ENCODE results near the gene PRAMEF9.
A peak's percentile ranks its signal among the peaks of the same experiment; 100 is the strongest.
"Not testable (repeated sequence)": the region's sequence is repeated elsewhere in the genome, so short reads cannot be mapped to it uniquely, and the experiment has no call there.

Gene PRAMEF9

DNA sequence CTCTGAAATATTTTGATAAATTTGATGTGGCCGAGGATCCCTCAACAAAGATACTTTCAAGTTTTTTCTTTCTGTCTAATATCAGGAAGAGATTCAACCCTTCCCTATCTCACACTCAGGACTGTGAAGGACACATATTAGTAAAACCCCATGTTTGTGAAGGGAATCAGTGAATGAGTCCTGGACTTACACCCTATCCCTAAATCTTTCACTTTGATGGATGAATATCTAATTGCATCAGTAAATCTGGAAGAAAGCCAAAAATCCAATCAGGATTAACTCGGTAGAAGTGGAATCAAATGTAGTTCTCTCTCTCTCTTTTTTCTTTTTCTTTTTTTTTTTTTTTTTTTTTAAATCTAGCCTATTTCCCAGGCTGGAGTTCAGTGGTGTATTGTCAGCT lies at the start of gene PRAMEF9:
PRAMEF9 (plus strand) TSS at position 301 of the 400 bp plus-strand sequence. CDS start 3,433 bp downstream, outside the sequence.
- DNase-seq (ENCODE audit: low spot score), result not testable (repeated sequence)

DNA sequence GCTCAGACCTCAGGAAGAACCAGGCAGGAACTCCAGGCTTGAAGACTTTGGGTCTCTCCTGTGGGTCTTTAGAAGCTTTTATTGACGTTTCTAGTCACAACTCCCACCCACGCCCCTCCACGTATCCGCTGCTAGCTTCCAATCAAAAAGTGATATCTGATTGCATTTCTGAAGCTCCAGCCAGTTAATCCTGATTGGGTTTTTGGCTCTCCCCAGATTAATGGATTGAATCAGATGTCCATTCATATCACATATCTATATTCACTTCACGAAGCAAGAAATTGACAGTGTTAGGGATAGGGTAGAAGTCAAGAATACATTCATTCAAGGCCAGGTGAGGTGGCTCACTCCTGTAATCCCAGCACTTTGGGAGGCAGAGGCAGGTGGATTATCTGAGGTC lies 15.7 kb upstream of the PRAMEF9 start, which contains the start of gene PRAMEF26:
PRAMEF26 (minus strand) TSS at position 101 of the 400 bp plus-strand sequence. CDS start 2,914 bp downstream, outside the sequence.
- DNase-seq (ENCODE audit: low spot score), result not testable (repeated sequence)

DNA sequence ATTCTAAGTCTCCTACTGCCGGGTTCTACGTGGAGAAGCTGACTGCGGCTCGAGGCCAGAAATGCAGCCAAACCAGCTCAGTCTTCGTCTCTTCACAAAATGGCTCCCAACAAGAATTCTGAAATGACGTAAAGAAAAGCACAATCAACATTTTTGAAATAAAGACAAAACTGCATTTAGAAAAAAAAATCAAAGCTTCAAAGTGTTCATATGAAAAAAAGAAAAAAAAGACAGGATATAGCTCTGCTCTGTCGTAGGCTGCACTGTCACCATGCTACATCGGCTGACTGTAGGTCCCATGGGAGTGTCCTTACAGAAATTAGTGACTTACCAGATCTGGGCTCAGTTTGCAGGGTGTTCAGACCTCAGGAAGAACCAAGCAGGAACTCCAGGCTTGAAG lies 6.1 kb upstream of the PRAMEF9 start, which contains the start of gene HNRNPCL4:
HNRNPCL4 (minus strand) TSS at position 101 of the 400 bp plus-strand sequence. CDS start 164 bp downstream, outside the sequence.
- DNase-seq (ENCODE audit: low spot score), result not testable (repeated sequence)

DNA sequence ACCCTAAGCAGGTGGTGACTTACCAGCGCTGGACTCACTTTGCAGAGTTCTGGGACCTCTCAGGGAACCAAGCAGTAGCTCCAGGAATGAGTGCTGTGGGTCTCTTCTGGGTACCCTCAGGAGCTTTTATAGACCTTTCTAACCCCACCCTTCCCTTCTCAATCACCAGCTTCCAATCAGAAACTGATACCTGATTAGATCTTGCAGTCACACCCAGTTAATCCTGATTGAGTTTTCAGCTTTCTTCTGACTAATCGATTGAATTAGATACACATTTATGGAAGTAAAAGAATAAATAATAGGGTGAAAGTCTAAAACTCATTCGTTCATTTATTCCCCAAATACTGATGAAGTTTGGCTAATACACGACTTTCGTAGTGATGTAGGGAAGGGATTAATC lies 29.7 kb downstream of the PRAMEF9 start, which contains the start of gene PRAMEF13:
PRAMEF13 (minus strand) TSS at position 101 of the 400 bp plus-strand sequence. CDS start 1,820 bp downstream, outside the sequence.
- not testable (repeated sequence) for DNase-seq (ENCODE audit: low spot score)

DNA sequence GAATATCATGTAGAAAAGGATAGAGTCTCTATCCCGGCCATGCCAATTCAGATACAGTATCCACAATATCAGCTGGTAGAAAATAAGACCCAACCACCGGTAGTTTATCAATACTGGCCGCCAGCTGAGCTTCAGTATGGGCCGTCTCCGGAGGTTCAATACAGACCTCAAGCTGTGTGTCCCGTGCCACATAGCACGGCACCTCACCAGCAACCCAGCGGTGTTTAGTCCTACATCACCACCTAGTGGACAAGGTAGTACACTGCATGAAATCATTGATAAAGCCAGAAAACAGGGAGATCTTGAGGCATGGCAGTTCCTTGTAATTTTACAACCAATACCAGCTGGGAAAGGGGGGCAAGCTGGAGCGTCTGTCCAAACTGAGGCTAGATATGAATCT lies 37.1 kb downstream of the PRAMEF9 start:
- not testable (repeated sequence) for DNase-seq (ENCODE audit: low spot score)

DNA sequence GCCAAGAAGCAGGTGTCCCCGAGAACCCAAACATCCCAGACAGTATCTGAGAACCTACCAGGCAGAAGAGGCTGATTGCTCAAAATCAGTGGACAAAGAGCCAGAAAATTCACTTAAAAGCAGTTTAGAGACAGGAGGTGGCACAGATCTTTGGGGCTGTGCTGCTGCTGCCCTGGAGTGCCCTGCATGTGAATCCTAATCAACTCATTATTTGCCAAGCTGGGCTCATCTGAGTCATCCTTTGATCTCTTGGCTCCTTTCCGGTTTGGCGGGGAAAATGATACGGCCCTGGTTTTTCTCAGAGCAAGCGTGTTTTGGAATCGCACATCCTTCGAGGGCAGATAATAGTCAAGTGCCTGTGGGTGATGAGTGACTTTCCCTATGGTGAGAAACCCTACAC lies 45.0 kb downstream of the PRAMEF9 start:
- DNase-seq (ENCODE audit: low spot score), result not testable (repeated sequence)

DNA sequence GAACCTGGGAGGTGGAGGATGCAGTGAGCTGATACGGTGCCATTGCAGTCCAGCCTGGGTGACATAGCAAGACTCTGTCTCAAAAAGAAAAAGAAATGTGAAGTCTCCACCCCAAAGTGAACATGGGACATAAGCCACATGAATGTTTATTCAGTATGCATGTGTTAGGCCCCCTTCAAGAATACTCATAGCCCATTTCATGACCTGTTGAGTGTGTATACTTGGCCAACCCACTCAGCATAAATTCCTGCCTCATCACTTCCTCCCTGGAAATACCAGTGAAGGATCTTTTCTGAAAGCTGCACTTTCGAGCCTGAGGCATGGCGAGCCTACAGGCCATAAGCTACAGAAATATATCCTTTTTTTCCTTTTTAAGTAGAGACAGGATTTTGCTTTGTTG lies 47.6 kb downstream of the PRAMEF9 start:
- not testable (repeated sequence) for DNase-seq (ENCODE audit: low spot score)

DNA sequence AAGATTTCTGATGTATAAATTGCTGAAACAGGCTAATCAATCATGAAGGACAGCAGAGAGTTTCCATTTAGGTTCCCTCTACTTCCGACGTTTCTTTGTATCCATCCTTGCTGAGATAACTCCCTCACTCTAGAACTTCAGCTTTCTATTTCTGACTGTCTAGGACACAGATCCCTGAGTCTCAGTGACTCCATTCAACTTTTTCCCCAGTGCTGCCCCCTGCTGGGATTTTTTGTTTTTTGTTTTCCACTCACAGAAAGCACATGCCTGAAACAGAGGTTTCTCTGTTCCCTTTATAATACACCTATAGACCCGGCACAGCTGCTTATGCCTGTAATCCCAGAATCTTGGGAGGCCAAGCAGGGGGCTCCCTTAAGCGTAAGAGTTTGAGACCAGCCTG lies 51.1 kb downstream of the PRAMEF9 start:
- DNase-seq (ENCODE audit: low spot score), result not testable (repeated sequence)

DNA sequence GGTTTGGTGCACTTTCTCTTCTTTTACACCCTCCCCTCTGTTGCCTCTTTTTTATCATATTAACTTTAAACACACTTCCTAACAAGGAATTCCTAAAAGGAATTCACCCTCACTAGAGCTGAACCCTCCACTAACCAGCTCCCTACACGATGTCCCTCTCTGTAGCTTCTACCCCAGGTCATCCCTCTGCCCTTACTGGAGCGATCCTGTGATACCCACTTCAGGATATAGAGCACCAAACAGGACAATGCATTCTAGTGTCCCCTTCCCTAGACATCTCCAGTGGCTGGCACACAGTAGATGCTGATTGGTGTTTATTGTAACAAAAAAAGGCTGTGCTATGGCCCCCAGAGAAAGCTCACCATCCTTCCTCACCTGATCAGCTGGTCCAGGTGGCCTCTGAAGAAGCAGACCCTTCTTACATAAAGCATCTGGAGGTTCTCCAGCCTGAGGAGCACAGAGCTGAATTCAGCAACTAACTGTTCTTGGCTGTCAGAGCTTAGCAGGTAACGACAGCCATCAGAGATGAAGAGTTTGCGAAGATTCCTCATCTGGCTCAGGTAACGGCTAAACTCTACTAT lies 52.9 kb downstream of the PRAMEF9 start:
- no peak for DNase-seq (ENCODE audit: low spot score)

DNA sequence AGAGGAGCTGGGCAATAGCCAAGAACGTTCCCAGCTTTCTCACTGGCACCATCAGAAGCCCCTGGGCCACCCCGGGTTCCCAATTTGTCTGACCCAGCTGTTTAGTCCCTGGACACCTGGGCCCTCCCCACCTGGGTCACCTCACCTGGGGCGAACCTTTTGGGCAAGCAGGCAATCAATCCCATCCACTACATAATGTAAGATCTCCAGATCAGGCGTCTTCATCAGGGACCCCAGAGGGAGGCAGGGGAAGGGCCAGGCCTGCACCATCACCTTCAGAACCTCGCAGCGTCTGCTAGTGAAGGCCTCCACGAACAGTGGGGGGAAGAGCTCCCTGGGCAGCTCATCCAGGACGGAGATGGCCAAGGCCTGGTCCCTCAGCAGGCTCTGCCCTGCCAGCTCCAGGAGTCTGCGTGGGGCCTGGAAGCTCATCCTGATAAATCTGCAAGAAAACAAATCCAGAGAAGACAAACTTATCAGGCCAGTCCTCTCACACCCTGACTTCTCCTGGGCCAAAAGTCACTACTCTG lies 54.1 kb downstream of the PRAMEF9 start, which contains the start of gene PRAMEF18:
PRAMEF18 (minus strand) TSS at position 480 of the 530 bp plus-strand sequence; CDS start at position 432, 48 bp downstream.
- not testable (repeated sequence) for DNase-seq (ENCODE audit: low spot score)

DNA sequence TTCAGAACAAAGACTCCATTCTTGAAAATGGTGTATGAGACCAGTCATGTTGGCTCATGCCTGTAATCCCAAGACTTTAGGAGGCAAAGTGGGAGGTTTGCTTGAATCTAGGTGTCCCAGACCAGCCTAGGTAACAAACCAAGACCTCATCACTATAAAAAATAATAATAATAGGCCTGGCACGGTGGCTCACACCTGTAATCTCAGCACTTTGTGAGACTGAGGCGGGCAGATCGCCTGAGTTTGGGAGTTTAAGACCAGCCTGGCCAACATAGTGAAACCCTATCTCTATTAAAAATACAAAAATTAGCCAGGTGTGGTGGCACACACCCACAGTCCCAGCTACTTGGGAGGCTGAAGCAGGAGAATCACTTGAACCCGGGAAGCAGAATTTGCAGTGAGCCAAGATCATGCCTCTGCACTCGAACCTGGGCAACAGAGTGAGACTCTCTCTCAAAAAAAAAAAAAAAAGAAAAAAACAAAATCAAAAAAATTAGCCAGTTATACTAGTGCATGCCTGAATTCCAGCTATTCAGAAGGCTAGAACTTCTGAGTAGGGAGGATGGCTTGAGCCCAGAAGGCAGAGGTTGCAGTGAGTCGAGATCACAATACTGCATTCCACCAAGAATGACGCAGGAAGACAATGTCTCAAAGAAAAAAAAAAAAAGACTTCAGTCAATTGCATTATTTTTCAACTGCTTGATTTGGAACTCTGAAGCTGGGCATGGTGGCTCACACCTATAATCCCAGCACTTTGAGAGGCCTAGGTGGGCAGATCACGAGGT lies 55.8 kb downstream of the PRAMEF9 start:
- not testable (repeated sequence) for DNase-seq (ENCODE audit: low spot score)

DNA sequence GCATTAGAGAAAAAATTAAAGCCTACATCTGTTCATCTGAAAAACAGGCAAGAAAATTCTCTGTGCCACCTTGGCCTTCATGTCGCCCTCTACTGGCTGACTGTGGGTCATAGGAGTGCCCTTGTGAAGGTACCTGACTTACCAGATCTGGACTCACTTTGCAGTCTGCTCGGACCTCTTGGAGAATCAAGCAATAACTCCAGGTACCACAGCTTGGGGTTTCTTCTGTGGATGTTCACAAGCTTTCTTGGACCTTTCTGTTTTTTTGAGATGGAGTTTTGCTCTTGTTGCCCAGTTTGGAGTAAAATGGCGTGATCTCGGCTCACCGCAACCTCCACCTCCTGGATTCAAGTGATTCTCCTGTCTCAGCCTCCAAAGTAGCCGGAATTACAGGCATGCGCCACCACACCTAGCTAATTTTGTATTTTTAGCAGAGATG lies 56.7 kb downstream of the PRAMEF9 start:
- DNase-seq (ENCODE audit: low spot score), result peak; percentile 33

All from hematopoietic multipotent progenitor cell treated with erythropoietin and hydrocortisone succinate and interleukin-3 and kit ligand, for 15 days (in vitro differentiated cells).